Measurements from ENCODE around the gene SH2D3A.

Gene SH2D3A

GRCh38 chr19:6737284-6737872, 29.9 kb downstream of the SH2D3A start, which contains the start of gene GPR108 (continued):
- TF ChIP-seq ZSCAN5A (tag by site-specific recombination; IDR thresholded peaks at IDR 0.05): 0 out of 2 replicates have a peak, but pooled peaks have one; percentile 60
- no peak for TF ChIP-seq ZNF792 (tag by site-specific recombination; IDR thresholded peaks at IDR 0.05)
- no peak for TF ChIP-seq ZNF473 (tag by site-specific recombination; IDR thresholded peaks at IDR 0.05)
- TF ChIP-seq ZSCAN4 (tag by site-specific recombination; IDR thresholded peaks at IDR 0.05): no peak
- no peak for TF ChIP-seq ZNF624 (tag by site-specific recombination; IDR thresholded peaks at IDR 0.05)

GRCh38 chr19:6736917-6737283, 30.3 kb downstream of the SH2D3A start:
- ChIA-PET POLR2A (interaction anchor here (0.5 to 1.4 kb wide), 8 partner anchors 32 to 366 kb away, joined by 3 to 5 read pairs (median 3); partner anchors contain the start of genes KHSRP and TNFSF9), CTCF (interaction anchor here (0.7 to 4.8 kb wide), 11 partner anchors 8 to 611 kb away, joined by 3 to 49 read pairs (median 6); partner anchors contain the start of gene VAV1)
- Histone ChIP-seq H3K36me3 (ENCODE audit: control insufficient read depth in 2 of 2, insufficient read depth in 1 of 2, low read length in 2 of 2) (peaks cover 0 to 25% of the 10 kb centered on the region in 2 experiments; a peak in 2 of 3 replicates), H3K9me3 (ENCODE audit: control insufficient read depth, insufficient read depth, low read depth, low read length) (no peaks in the 10 kb centered on the region), H3K4me1 (ENCODE audit: control insufficient read depth, insufficient read depth, low read length) (peaks cover 11% of the 10 kb centered on the region), H3K27ac (ENCODE audit: extremely low read depth, low read depth, low read length) (peak overlapping the region; percentile 78), H3K4me3 (ENCODE audit: low read depth, low read length) (peak overlapping the region; percentile 64)
- TF ChIP-seq ZSCAN5A (tag by site-specific recombination; IDR thresholded peaks at IDR 0.05) (no peak), ZNF18 (tag by site-specific recombination; IDR thresholded peaks at IDR 0.05) (no peak), BCL11A (tag by site-specific recombination; IDR thresholded peaks at IDR 0.05; ENCODE audit: low read depth) (no peak), ZNF292 (tag by site-specific recombination; IDR thresholded peaks at IDR 0.05; ENCODE audit: borderline replicate concordance, low read depth) (no peak), ZNF335 (tag by site-specific recombination; conservative IDR thresholded peaks at IDR 0.05) (peak; percentile 92), ZNF555 (tag by site-specific recombination; conservative IDR thresholded peaks at IDR 0.05) (no peak), ZNF701 (tag by site-specific recombination; IDR thresholded peaks at IDR 0.05) (no peak), ZNF600 (tag by site-specific recombination; IDR thresholded peaks at IDR 0.05) (no peak), ZFP3 (tag by site-specific recombination; IDR thresholded peaks at IDR 0.05; ENCODE audit: low read depth) (no peak), ZBTB6 (tag by site-specific recombination; IDR thresholded peaks at IDR 0.05) (peak; percentile 61; the same call in 1 of the 2 replicates), ZBTB48 (tag by site-specific recombination; IDR thresholded peaks at IDR 0.05) (no peak), ZNF2 (tag by site-specific recombination; IDR thresholded peaks at IDR 0.05) (no peak), ZSCAN23 (tag by site-specific recombination; IDR thresholded peaks at IDR 0.05) (no peak), ZNF561 (tag by site-specific recombination; IDR thresholded peaks at IDR 0.05; ENCODE audit: borderline replicate concordance) (no peak), ZNF521 (tag by site-specific recombination; IDR thresholded peaks at IDR 0.05) (no peak), ZNF692 (tag by site-specific recombination; IDR thresholded peaks at IDR 0.05) (no peak), MZF1 (tag by site-specific recombination; IDR thresholded peaks at IDR 0.05; ENCODE audit: borderline replicate concordance) (no peak), ZBTB10 (tag by site-specific recombination; IDR thresholded peaks at IDR 0.05) (peak; percentile 98; the same call in 1 of the 2 replicates), MYNN (tag by site-specific recombination; IDR thresholded peaks at IDR 0.05; ENCODE audit: borderline replicate concordance) (no peak), ZNF341 (tag by site-specific recombination; IDR thresholded peaks at IDR 0.05; ENCODE audit: low read depth) (0 out of 2 replicates have a peak, but pooled peaks have one; percentile 8), ZNF791 (tag by site-specific recombination; IDR thresholded peaks at IDR 0.05) (no peak)

All from HEK293 (cell line).